HG02981 (cell line): ENCODE results near the gene GOLGA8S.
"Not testable (repeated sequence)": the region's sequence is repeated elsewhere in the genome, so short reads cannot be mapped to it uniquely, and the experiment has no call there.

Experiments
- ATAC-seq: cut with Tn5 transposase; IDR thresholded peaks from one replicate; pipeline ENCODE4 v1.9.1; 2021; ENCODE audit warnings: mild to moderate bottlenecking, moderate library complexity; ENCODE audit not compliant: unreplicated experiment

The GOLGA8S gene

DNA sequence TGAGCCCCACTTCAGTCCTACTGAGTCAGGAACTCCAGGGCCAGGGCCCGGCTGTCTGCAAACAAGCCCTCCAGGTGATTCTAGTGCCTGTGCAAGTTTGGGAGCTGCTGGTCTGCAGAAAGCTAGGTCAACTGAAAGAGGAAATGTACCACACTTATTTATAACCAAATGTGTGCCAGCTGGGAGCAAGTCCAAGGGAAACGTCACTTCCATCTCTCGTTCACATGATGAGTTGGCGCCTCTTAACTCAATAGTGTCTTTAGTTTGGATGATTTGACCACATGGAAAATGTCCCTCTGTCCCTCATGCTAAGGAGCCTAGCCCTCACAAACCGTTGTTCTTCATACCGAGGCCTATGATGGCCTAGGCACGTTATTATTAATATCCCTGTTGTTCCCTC, 43.2 kb downstream of the GOLGA8S start:
- no peak for ATAC-seq

- not testable (repeated sequence) for ATAC-seq
These were observed 43.8 kb downstream of the GOLGA8S start for GRCh38 chr15:23398357-23398756.

GRCh38 chr15:23399207-23399606, 44.7 kb downstream of the GOLGA8S start:
- ATAC-seq = not testable (repeated sequence)

- ATAC-seq = no peak
These were observed 47.1 kb downstream of the GOLGA8S start for GRCh38 chr15:23401627-23402026.

DNA sequence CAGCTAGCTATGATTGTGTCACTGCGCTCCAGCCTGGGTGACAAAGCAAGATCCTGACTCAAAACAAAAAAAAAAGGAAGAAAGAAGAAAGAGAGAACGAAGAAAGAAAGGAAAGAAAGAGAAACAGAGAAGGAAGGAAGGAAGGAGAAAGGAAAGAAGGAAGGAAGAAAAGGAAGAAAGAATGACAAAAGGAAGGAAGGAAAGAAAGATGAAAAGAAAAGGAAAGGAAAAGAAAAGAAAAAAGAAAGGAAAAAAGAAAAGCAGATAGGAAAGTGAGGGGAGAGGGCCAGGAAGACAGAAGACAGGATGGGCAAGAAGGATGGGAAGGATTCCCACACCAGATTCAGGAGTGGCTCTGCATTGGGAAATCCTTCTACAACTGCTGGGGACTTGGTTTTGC, 47.6 kb downstream of the GOLGA8S start:
- ATAC-seq = no peak

- ATAC-seq = no peak
These were observed 48.0 kb downstream of the GOLGA8S start for GRCh38 chr15:23402544-23402943.

DNA sequence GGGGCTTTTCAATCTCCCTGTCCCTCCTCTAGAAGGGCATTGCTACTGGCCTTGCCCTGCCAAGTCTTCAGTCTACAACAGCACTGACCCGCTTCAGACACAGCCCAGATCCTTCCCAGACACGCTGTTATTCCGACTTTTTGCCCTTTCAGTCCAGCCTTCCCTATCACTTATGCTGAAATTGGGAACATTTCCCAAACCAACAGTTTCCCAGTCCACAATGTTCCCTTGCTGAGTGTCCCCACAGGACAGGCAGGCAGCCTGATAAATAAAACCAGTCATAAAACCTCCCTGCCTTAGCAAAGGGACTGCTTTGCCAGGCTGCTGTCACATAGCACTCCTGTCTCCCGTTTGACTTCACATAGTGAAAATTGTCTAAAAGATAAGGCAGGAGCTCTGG, 49.0 kb downstream of the GOLGA8S start:
- ATAC-seq = no peak

DNA sequence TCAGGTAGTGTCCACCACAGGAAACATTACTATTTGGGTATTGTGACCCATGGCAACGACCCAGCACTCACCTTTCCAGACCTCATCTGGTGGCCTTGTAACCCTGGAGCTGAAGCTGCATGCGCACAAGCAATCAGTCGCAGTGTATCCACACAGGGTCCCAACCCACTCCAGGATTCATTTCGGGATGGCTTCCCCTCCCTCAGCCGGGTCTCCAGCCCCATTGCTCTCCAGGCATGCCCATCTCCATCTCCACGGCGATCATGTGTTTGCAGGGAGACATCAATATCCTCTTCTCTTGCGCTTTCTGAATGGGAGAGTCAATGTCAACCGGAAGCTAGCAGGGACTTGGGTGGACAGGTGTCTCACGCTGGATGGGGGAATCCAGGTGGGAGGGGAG, 57.3 kb downstream of the GOLGA8S start:
- ATAC-seq = no peak

- ATAC-seq = not testable (repeated sequence)
These were observed 58.5 kb downstream of the GOLGA8S start for GRCh38 chr15:23412881-23413600.
